GM12878 (cell line): ENCODE measurements around the gene CACNA1S. TPM values are rescaled to one million over a fixed set of nuclear protein-coding genes. Genes with fewer than 3 reads are reported as not detected.

Experiments
- ATAC-seq: fragments of 200-7000 bp; cut with Tn5 transposase; 3 replicates; pipeline ENCODE4 v1.9.1; 2020; ENCODE audit warnings: mild to moderate bottlenecking, moderate library complexity
- BruUV-seq: library from RNA; stranded (reverse); fragments of 400-500 nt; replicated peaks from 2 replicates; lab custom pipeline; 2021; lab: Mats Ljungman, UMichigan
- CTCF ChIA-PET: fragments of 300-600 bp; sonication (Branson Sonifier 250); formaldehyde crosslinking; extraction: SDS; loops from one replicate; lab custom pipeline; 2021; ENCODE audit warnings: inconsistent platforms; lab: Yijun Ruan, JAX
- POLR2A ChIA-PET: fragments of 350-600 bp; formaldehyde crosslinking; extraction: SDS; loops from one replicate; lab custom pipeline; 2021; ENCODE audit warnings: inconsistent platforms; lab: Charles Lee
- RAD21 ChIA-PET: fragments of 300-600 bp; sonication (Branson Sonifier 250); formaldehyde crosslinking; loops from one replicate; lab custom pipeline; 2023; ENCODE audit warnings: antibody characterized with exemption; ENCODE audit not compliant: unreplicated experiment; lab: Charles Lee
- SMC1A ChIA-PET: fragments of 300-600 bp; sonication (Branson Sonifier 250); formaldehyde crosslinking; loops from one replicate; lab custom pipeline; 2023; ENCODE audit not compliant: unreplicated experiment, uncharacterized antibody; lab: Charles Lee
- DNase-seq: peaks from one replicate; pipeline ENCODE4 v3.0.0-alpha.2; 2011; ENCODE audit warnings: low read depth, low spot score
- FAIRE-seq: peaks from 3 replicates; lab custom pipeline; 2011; peaks lifted over from hg19 to GRCh38; lab: Jason Lieb, UNC
- H2AFZ ChIP-seq: 2 replicates; pipeline ENCODE4 v1.6.0; 2011; ENCODE audit warnings: low read depth, low read length, control low read depth; ENCODE audit not compliant: control insufficient read depth
- H3K27ac ChIP-seq: 2 replicates; pipeline ENCODE4 v1.5.1; 2011; ENCODE audit warnings: control low read depth; ENCODE audit not compliant: control insufficient read depth, insufficient read depth
- H3K27me3 ChIP-seq, 2 experiments: replicated peaks in 1 of 2; 2 replicates each; pipeline versions ENCODE4 v1.6.0 to v1.6.1; 2011; ENCODE audit warnings: low read length in 1 of 2; ENCODE audit not compliant: control insufficient read depth in 2 of 2, insufficient read depth in 2 of 2
- H3K36me3 ChIP-seq, 2 experiments: 2 replicates each; pipeline ENCODE4 v1.5.1; 2011; ENCODE audit warnings: low read length in 1 of 2; ENCODE audit not compliant: control insufficient read depth in 2 of 2, insufficient read depth in 2 of 2
- H3K4me1 ChIP-seq: 2 replicates; pipeline ENCODE4 v1.6.1; 2011; ENCODE audit warnings: mild to moderate bottlenecking, low read length, moderate library complexity, mixed read lengths; ENCODE audit not compliant: control insufficient read depth, insufficient read depth
- H3K4me2 ChIP-seq: 2 replicates; pipeline ENCODE4 v1.6.0; 2011; ENCODE audit warnings: control low read depth; ENCODE audit not compliant: control insufficient read depth, insufficient read depth
- H3K4me3 ChIP-seq: fragments of 200-600 bp; sonication (generic); 2 replicates; pipeline ENCODE4 v1.5.1; 2016
- H3K79me2 ChIP-seq: 2 replicates; pipeline ENCODE4 v1.6.0; 2011; ENCODE audit warnings: low read length; ENCODE audit not compliant: control insufficient read depth, insufficient read depth
- H3K9ac ChIP-seq: 2 replicates; pipeline ENCODE4 v1.8.0; 2011; ENCODE audit warnings: low read length, control low read depth, mixed read lengths; ENCODE audit not compliant: control insufficient read depth, insufficient read depth
- H3K9me3 ChIP-seq: replicated peaks from 3 replicates; pipeline ENCODE4 v1.5.1; 2011; ENCODE audit warnings: mild to moderate bottlenecking, low read length; ENCODE audit not compliant: control insufficient read depth, insufficient read depth
- H4K20me1 ChIP-seq: 2 replicates; pipeline ENCODE4 v1.6.0; 2011; ENCODE audit not compliant: control insufficient read depth, insufficient read depth
- CREM ChIP-seq: IDR thresholded peaks from 2 replicates; pipeline ENCODE4 v1.6.1; 2014; ENCODE audit warnings: antibody characterized with exemption, low read depth
- WGBS: methylation state at CpG from one replicate; pipeline ENCODE4 v1.1.6; 2016; ENCODE audit warnings: low lambda C conversion rate; ENCODE audit not compliant: insufficient replicate concordance, insufficient coverage; ENCODE audit errors: missing lambda C conversion rate; 5-methylcytosine and 5-hydroxymethylcytosine counted together
- in situ Hi-C: fragments of 300-500 bp; cut with MboI; formaldehyde crosslinking; loops from 9 replicates; pipeline ENCODE4 v1.14.3; 2018; ENCODE audit warnings: mixed read lengths
- intact Hi-C: fragments of 100-400 bp; cut with micrococcal nuclease; formaldehyde crosslinking; loops from one replicate; pipeline ENCODE4 v1.14.2; 2022; ENCODE audit not compliant: unreplicated experiment
- polyA plus RNA-seq, 11 experiments: library from polyadenylated mRNA; depleted of rRNA in 4 of 11; unstranded in 6 of 11; stranded (reverse) in 5 of 11; fragments of >200 nt; fragmentation: Nextera tagmentation in 4 of 11; fragmentation: Illumina TruSeq in 1 of 11; extraction: Ambion mirVana in 4 of 11; extraction: Trizol in 1 of 11; gene quantifications; 1 replicate in 1 of 11; 2 replicates in 10 of 11; pipeline versions ENCODE4 v1.2.1 to v1.2.3, GENCODE V29; 2011 to 2016; ENCODE audit warnings: inconsistent platforms in 2 of 11, missing spikeins in 2 of 11, low read depth in 1 of 11
- total RNA-seq, 4 experiments: library from RNA; depleted of rRNA in 3 of 4; stranded (reverse); fragments of >200 nt in 3 of 4; fragmentation: Illumina TruSeq in 1 of 4; extraction: Trizol in 1 of 4; gene quantifications; 2 replicates each; pipeline versions ENCODE4 v1.2.1 to v1.2.3, GENCODE V29; 2013 to 2021
- TF ChIP-seq, protein P1 (sequence below): fragments of 450-650 bp; IDR thresholded peaks from 2 replicates; pipeline ENCODE4 v1.6.1; 2016; ENCODE audit warnings: mild to moderate bottlenecking

CACNA1S gene
- total and polyA plus RNA-seq, 10 of the 15 experiments (the other 5 are each of a cell fraction or from before 2014, with no cell fraction given): under 0.01 to 0.04 (median 0.02) TPM; not detected in 6

DNA sequence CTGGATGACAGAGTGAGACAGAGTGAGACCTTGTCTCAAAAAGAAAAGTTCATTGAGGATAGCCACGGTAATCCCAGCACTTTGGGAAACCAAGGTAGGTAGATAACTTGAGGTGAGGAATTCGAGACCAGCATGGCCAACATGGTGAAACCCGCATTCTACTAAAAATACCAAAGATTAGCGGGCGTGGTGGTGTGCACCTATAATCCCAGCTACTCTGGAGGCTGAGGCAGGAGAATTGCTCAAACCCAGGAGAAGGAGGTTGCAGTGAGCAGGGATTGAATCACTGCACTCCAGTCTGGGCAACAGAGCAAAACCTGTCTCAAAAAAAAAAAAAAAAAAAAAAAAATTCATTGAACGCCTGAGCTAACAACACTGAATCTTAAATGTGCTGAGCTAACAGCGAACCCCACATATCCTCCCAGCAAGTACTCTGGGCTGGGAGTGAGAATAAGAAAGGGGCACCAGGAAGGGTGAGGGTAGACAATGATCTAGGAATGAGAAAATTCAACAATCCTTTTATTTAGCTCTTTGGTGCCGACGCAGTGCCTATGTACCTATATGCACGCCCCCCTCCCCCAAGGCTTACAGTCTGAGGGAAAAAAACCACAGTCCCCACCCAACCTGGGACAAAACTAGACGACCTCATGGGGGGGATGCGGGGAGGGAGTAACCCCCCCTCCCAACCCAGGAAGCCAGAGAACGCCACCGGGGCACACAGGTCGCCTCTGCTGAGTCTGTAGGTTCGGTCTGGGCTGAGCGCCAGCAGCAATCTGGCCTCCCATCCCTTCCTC, 1.4 kb upstream of the CACNA1S start:
- 23% methylated on average over 16 of the region's 17 CpGs for WGBS
- ChIA-PET POLR2A (no interaction called here), SMC1A (interaction anchor here (0.6 to 2.1 kb wide), 7 partner anchors 28 to 701 kb away, joined by 3 to 13 read pairs (median 3); no protein-coding TSS in a partner anchor), RAD21 (interaction anchor here (0.7 to 3.0 kb wide), 7 partner anchors 13 to 495 kb away, joined by 3 to 21 read pairs (median 3); partner anchors contain the start of gene ASCL5), CTCF (interaction anchor here (0.6 to 5.4 kb wide), 10 partner anchors 12 to 556 kb away, joined by 3 to 47 read pairs (median 3); no protein-coding TSS in a partner anchor)
- no peaks in the 10 kb centered on the region for H3K36me3 ChIP-seq
- H3K4me2 ChIP-seq: peak overlapping the region; percentile 78; the same call in 1 of the 2 replicates
- DNase-seq (no peak), ATAC-seq (no peak)
- intact Hi-C loops: loop anchor here (1.0 to 10.0 kb wide), 4 partner anchors 27 to 559 kb away; no protein-coding TSS in a partner anchor
- in situ Hi-C loops: no loop called here
- no peaks in the 10 kb centered on the region for H4K20me1 ChIP-seq
- BruUV-seq: no TSS peak
- H3K9me3 ChIP-seq: no peaks in the 10 kb centered on the region
- no peak for TF ChIP-seq CREM
- TF ChIP-seq, protein P1, sequence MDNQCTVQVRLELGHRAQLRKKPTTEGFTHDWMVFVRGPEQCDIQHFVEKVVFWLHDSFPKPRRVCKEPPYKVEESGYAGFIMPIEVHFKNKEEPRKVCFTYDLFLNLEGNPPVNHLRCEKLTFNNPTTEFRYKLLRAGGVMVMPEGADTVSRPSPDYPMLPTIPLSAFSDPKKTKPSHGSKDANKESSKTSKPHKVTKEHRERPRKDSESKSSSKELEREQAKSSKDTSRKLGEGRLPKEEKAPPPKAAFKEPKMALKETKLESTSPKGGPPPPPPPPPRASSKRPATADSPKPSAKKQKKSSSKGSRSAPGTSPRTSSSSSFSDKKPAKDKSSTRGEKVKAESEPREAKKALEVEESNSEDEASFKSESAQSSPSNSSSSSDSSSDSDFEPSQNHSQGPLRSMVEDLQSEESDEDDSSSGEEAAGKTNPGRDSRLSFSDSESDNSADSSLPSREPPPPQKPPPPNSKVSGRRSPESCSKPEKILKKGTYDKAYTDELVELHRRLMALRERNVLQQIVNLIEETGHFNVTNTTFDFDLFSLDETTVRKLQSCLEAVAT: 0 out of 2 replicates have a peak, but pooled peaks have one; percentile 34
- TF ChIP-seq, all 136 proteins: peak for 1
- H3K79me2 ChIP-seq: no peaks in the 10 kb centered on the region
- H3K4me1 ChIP-seq: no peaks in the 10 kb centered on the region
- H3K4me3 ChIP-seq: peak overlapping the region; percentile 47
- no peak for FAIRE-seq
- H2AFZ ChIP-seq: no peak overlapping the region
- no peak overlapping the region for H3K9ac ChIP-seq
- H3K27me3 ChIP-seq: peaks cover 0 to 8% of the 10 kb centered on the region in 2 experiments; a peak in 2 of 4 replicates
- H3K27ac ChIP-seq: no peak overlapping the region
